GM21367 (cell line): ENCODE data around the gene CPED1.
A peak's percentile ranks its signal among the peaks of the same experiment; 100 is the strongest.
"Not testable (repeated sequence)": the region's sequence is repeated elsewhere in the genome, so short reads cannot be mapped to it uniquely, and the experiment has no call there.

Experiments used
- ATAC-seq: cut with Tn5 transposase; IDR thresholded peaks from one replicate; pipeline ENCODE4 v1.9.1; 2021; ENCODE audit not compliant: unreplicated experiment

Gene CPED1

DNA sequence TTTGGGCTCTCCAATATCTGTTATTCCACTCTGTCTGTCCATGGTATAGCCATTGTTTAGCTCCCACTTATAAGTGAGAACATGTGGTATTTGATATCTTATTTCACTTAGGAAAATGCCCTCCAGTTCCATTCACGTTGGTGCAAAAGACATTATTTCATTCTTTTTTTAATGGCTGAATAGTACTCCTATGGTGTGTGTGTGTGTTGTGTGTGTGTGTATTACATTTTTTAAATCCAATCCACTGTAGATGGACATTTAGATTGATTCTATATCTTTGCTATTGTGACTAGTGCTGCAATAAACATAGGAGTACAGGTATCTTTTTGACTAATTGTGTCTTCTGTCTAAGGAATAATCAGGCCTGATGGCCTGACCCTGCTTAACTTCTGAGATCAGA is 7.4 kb upstream of the CPED1 start:
- no peak for ATAC-seq

DNA sequence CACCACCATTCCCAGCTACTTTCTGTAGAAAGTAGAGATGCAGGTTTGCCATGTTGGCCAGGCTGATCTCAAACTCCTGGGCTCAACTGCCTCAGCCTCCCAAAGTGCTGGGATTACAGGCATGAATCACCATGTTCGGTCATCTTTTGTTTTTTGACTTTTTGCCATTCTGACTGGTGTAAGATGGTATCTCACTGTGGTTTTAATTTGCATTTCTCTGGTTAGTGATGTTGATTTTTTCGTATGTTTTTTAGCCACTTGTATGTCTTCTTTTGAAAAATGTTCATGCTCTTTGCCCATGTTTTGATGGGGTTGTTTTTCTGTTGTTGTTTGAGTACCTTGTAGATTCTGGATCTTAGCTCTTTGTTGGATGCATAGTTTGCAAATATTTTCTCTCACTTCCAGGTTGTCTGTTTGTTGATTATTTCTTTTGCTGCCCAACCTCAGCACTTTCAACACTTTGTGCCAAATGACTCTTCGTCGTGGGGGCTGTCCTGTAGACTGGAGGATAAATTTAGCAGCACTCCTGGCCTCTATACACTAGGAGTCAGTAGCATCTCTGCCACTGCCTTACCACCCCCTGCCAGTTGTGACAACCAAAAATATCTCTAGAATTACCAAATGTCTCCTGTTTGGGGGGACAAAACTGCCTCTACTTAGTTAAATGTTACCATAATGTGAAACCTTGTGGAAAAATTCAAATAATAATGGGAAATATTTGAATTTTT is 6.5 kb upstream of the CPED1 start:
- ATAC-seq = no peak

DNA sequence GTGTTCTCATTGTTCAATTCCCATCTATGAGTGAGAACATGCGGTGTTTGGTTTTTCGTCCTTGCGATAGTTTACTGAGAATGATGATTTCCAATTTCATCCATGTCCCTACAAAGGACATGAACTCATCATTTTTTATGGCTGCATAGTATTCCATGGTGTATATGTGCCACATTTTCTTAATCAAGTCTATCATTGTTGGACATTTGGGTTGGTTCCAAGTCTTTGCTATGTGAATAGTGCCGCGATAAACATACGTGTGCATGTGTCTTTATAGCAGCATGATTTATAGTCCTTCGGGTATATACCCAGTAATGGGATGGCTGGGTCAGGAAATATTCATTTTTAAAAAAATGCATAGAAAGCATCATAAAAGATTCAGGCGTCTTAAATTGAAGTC is 4.9 kb upstream of the CPED1 start:
- ATAC-seq = not testable (repeated sequence)

DNA sequence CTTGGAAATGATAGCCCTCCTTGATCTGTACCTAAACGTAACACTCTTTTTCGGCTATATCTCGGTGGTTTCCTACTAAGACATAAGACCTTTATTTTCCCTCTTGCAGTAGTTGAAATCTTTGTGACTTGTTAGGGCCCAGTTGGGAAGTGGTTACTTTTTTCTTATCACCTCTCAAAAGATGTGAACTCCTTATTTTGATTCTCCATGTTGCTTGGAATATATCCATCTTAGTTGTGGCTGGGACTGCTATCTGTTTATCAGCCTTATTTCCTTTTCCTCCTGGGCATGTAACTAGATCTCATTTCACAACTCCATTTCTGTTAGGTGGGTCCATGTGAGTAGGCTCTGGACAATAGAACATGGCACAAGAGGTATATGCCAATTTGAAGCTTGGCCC is 4.1 kb upstream of the CPED1 start:
- no peak for ATAC-seq

DNA sequence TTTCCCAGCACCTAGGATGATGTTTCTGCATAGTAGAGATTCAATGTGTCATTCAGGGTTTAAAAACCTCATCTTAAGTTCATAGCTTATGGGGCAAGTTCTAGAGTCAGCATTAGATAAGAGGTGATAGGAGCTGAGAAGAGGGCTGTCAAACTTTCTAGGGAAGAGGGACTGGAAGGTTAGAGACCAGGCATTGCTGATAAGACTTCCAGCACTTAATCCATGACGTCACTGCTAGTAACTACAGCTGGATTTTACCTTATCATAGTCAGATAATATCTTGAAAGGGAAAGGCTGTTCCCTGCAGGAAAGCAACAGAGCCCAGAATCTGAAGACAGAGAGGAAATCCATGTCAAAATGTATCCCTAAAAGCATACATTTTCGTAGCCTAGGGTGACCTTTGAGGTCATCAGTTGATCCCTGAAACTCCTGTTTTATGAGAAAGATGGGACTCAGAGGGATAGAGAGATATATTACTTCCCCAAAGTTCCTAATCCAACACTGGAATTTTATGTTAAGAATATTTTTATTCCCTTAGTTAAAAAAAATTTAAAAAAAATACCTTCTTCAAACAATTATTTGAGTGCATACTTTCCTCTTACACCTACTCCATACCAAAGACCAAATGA is 3.3 kb upstream of the CPED1 start:
- ATAC-seq = no peak

DNA sequence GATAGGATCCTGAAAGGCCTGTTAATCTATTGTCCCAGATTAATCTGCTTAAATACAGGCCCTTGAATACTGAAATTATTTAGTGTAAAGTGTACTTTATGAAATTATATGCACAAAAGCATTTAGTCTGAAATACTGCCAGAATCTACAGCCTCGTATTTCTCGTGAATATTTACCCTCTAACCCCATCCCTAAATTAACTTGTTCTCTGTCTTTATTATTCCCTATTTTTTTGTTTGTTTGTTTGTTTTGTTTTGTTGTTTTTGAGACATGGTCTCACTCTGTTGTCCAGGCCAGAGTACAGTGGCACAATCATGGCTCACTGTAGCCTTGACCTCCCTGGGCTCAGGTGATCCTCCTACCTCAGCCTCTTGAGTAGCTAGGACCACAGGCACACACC is 2.7 kb upstream of the CPED1 start:
- ATAC-seq = no peak

DNA sequence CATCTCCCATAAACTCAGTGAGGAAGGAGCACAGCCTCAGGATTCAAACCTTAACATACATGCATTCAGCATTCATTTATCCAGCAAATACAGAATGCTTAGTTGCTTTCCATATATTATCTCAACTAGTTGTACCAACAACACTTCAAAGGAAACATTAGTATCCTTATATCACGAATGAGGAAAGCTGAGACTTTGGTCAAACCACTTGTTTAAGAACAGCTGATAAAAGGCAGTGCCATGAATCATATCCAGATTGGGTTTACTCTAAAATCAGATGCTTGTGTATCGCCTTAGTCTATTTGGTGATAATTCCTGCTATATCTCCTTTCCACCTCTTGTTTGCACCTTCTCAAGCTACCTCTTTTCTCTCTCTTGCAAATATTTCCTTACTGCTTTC is 1.9 kb upstream of the CPED1 start:
- ATAC-seq = no peak

DNA sequence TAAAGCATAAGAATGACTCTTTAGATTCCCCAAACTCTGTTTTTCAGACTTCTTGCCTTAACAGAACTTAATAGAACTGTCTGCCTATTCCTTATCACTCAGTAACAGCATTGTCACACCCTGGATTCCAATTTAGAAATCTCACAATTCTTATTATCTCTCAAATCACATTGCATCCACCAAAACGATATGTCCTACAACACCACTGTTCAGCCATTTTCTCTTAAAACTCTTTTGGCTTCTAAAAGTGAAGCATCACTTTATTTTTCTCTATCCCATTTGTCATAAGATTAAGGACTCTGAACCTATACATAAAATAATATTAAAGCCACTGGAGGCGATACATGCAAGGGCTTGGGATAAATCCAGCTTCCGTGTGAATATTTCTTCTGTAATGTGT is 1.2 kb upstream of the CPED1 start:
- ATAC-seq = no peak

DNA sequence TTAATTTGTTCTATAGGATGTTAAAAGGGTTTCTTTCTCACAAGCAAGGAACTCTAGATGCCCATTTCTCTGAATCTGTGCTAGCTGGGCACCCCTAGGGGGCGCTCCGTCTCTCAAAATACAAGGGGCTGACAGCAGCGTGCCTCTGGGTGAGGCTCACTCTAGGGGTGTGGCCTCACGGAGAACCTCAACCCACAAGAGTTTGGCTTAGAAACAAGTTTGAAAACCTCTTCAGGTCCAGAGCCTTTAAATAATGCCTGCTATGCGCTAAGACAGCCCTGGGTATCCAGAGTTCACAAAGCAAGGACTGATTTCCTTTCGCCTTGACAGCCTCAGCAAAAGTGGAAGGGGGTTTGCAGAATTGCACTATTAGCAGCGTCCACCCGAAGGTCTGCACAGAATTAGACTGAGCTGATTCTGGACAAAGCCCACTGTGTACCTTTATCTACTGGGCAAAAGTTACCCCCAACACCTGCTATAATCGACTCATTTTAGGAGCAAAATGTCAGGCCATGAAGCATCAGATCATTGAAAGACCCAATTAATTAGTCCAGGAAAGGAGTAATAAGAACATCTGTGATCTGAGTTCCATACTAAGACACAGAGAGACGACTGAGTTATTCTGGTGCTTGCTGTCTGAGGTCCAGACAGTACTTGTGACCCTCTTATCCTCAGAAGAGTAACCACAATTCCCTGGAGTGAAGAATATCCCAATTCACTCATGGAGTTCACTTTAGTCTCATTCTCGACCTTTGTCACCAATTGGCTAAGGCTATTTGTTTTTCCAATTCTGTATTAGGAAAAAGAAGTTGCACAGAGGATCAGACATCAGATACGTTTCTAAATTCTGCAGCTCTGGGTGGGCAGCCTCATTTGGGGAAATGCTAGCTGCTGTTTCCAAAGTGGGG is 574 bp upstream of the CPED1 start:
- ATAC-seq = peak; percentile 98

DNA sequence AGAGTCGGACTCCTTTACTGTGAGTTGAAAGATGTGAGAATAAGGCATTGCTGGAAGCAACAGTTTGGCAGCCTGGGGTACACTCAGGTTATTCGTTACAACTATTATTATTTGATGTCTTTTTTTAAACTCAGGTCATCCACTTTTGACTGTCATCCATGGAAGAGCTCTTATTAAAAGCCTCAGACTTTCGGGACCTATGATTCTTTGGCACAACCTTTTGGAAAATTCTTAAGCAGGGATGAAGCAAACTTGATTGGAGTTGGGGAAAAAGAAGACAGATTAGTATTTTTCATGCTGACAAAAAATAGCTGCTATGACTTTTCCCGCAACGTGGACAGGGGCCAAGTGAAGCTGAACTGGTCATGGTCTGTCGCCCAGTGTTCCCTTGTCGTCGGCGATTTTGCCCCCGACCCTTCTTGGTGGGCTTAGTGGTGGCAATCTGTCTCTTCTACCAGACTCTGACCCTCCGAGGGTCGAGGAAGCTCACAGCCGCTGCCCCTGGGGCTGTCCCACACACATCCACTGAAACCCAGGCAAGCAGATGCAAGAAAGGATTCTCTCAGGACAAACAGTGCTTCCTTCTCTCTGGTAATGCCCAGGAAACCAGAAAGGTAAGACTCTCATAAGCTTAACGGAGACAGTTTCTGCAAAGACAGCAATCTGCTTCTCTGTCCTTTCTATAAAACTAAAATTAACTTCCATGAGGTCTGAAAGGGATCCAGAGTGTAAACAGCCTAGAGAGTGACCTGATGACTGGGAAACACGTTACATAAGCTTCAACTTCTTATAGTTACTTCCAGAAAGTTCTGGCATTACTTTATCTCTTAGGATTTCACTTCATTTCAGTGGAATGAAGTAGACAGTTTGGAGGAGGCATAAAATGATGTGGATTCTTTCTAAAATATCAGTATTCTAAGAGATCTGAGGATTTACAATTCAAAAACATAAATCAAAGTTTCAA is 1.0 kb downstream of the CPED1 start:
- no peak for ATAC-seq

DNA sequence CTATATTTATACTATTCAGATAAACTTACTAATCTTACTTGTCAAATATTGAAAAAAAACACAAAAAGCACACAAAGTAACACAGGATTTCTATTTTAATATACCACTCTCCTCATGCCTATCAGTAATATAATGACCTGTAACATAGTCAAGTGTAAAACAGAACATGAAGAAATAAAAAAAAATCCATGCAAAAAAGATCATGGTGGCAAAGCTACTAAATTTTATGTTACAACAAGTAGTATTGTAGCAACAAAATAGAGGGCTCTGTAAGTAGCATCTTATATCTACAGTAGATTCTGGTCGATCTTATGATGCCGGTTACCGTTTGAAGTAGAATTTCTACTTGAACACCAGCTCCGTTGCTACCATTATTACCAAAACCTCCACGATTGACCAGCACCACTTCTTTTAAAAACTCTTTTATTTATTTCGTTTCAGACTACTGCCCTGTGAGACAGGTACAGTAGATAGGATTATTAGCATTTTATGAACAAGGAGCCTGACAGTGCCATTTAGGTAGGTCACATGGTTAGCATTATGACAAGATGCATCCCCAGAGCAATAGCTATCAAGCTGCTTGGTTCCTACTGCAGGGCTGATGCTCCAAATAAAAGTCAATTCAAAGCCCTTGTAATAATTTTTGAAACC is 2.1 kb downstream of the CPED1 start:
- no peak for ATAC-seq

DNA sequence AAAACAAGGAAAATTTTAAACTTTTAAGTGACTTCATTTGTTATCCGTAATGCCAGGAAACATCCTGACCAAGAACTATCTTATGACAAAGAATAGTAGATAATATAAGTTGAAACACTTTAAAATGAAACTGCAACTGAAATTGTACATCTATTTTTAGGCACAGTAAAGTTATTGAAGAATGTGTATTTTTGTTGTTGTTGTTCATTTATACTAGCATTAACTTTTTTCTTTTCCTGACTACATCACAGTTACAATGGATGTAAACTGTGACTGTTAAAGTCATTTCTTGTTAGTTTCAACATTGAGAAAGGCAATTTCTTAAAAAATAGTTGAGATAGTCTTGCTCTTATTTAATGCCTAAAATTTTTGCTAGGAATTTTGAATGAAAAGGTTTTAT is 2.6 kb downstream of the CPED1 start:
- no peak for ATAC-seq

DNA sequence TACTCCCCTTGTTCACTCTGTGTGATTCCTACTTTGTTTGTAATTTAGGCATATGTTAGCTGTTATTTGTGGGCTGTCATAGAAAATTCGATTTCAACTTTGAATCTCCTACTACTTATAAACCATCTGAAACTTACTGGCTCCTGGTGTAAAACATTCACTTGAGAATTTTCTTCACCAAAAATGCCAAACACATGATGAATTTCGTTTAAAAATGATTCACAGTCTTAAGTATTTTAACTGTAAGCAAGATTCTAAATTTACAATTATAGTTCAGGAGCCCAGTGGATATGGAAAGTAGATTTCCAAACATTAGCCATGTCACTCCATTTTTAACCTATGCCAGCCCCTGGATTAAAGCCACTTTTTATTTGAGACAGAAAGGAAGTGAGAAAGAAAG is 3.1 kb downstream of the CPED1 start:
- ATAC-seq = no peak

DNA sequence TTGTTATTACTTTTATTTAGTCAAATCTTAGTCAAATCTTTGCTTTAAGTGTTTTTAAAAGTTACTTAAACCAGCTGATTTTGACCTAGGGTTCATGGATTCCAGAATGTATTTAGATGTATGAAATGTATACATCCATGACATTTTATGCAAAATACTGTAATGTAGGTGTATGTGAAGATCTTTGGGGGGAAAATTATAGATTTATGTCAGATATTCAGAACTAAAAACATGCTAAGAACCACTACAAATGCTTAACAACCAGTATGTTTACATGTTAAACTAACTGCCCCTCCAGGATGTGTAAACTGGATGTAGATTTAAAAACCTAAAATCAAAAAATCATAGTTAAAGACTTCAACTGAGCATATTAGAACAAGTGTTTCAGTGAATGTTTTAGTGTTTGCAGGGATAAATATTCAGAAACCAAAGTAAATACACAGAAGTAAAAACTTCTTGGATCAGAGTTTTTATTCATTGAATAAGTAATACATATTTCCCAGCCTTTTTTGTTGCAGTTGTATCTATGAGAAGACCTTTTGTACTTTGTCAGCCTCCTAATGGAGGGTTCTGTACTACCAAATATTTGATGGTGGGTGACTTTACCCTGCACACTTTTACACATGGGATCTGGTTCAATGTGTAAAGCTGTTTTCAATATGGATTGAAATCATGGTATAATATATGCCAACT is 3.9 kb downstream of the CPED1 start:
- ATAC-seq = no peak

DNA sequence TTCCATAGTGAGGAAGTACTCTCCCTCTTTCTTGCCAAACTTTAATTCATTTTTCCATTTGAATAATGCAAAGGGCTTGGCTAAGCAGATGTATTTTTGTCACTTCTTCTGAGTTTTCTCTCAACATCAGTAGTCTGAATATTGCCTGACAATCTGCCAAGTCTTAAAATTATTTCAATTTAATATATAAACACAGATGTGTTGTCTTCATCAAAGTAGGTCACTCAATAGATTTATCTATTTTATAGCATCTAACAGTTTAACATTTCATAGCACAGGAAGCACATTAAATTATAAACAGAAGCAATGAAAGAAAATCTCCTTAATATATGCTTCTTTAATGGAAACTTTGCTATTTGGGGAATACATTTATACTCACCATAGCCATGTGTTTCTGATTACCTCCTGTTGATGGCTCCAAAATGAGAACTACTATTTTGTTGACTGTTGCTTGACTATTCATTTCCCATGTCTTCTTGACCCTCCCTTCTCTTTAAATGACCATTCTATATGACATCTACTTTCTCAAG is 4.5 kb downstream of the CPED1 start:
- ATAC-seq = no peak

DNA sequence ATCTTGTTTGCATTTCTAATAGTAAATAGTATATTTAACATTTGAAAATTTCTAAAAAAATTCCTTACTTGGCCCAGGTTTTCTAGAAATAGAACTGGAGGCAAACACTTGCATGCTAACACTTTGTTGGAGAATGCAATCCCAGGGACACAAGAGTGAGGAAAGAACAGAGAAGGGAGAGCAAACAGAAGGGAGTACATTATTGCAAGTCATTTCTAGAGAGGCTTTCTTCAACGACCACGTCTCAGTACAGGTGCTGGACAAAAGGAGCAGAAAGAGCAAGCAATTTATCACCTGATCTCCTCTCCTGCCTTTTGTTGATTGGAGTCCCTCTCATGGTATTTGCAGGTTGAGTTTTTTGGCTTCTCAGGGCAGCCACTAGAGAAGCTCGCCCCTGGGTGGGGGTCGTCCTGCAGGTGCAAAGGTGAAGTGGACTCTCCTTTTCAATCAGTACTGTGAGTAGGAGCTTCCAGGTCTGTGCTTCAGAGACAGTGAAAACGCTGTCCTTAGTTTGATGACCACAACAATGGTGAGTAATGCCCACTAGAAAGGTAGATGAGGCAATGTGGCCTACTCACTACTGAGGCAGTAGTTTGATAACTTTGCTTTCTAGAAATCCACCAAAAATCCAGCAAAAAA is 5.2 kb downstream of the CPED1 start:
- ATAC-seq = no peak

DNA sequence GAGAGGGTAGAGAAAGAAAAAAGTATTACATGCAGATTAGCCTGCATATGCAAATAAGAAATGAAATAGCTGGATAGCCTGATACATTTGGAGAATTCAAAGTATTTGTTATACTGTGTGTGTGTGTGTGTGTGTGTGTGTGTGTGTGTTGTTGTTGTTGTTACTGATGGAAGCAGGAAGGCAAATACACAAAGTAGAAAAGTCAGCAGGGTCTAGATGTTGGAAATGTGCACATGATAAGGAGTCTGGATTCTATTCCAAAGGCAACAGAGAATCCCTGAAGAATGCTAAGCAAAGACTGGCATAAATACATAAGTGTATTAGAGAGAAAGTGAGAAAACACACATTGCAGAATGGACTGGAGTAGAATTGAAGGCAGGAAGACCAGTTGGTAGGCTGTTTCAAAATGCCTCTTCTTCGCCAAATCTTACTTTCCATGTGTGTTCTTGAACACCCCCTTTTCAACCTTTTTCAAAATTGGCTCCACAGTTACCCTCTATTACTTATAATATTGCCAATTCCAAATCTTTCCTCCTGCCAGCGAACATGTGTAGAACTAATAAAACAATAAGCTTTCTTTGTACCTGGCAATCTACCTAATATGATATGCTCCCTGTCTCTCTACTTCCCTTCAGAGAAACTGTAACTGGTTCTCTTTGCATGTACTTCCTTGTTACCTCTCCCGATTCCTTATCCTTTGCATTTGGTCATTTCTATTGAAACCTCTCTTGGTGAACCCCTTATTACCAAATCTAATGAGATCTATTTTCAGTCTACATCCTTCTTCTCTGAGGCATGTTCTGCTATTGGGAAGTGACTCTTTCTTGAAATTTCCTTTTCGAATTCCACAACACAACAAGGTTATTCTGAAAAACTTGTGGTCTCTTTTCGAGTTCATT is 6.2 kb downstream of the CPED1 start:
- ATAC-seq = no peak

DNA sequence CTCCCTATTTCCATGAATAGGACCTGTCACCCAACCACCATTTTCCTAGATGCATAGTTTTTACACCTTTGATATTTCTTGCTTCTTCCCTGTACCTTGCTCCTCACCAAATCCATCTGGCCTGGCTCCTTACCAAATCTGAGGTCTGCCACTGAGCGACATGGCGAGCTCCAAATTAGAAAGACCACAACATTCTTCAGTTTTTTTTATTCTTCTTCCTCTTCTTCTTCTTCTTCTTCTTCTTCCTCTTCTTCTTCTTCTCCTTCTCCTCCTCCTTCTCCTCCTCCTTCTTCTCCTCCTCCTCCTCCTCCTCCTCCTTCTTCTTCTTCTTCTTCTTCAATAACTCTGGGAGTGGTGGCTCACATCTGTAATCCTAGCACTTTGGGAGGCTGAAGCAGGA is 7.1 kb downstream of the CPED1 start:
- no peak for ATAC-seq
